K562 (cell line): ENCODE data around the gene ATP5MC3.

Experiments used
- ASH1L ChIP-seq: fragments of 450-650 bp; IDR thresholded peaks from 2 replicates; pipeline ENCODE4 v1.6.1; 2018; ENCODE audit warnings: borderline replicate concordance, mild to moderate bottlenecking, low read depth; ENCODE audit not compliant: partially characterized antibody
- EZH2 ChIP-seq: IDR thresholded peaks from 2 replicates; pipeline ENCODE4 v1.6.1; 2012; ENCODE audit warnings: low read depth, mild to moderate bottlenecking, inconsistent platforms, low read length, borderline replicate concordance
- FOXK1 ChIP-seq: sonication (generic); formaldehyde crosslinking; IDR thresholded peaks from 2 replicates; pipeline ENCODE4 v1.8.0; 2022; ENCODE audit warnings: missing genetic modification reagents, mild to moderate bottlenecking, borderline replicate concordance
- JUND ChIP-seq, 2 experiments: IDR thresholded peaks; 2 replicates in 1 of 2; 3 replicates in 1 of 2; pipeline ENCODE4 v1.6.1; 2011; ENCODE audit warnings: borderline replicate concordance in 2 of 2, low read depth in 2 of 2, low read length in 2 of 2, improper control_type of control experiment in 1 of 2, missing biosample characterization in 1 of 2, missing genetic modification characterization in 1 of 2, missing genetic modification reagents in 1 of 2
- KLF16 ChIP-seq: IDR thresholded peaks from 2 replicates; pipeline ENCODE4 v1.6.1; 2016; ENCODE audit warnings: antibody characterized with exemption
- POLR2A ChIP-seq: fragments of 450-650 bp; conservative IDR thresholded peaks from 2 replicates; pipeline ENCODE4 v1.6.1; 2016
- ZFX ChIP-seq: sonication (generic); formaldehyde crosslinking; IDR thresholded peaks from 2 replicates; pipeline ENCODE4 v1.8.0; 2022; ENCODE audit warnings: mild to moderate bottlenecking, missing genetic modification reagents, moderate library complexity
- ZSCAN29 ChIP-seq: fragments of 450-650 bp; IDR thresholded peaks from 2 replicates; pipeline ENCODE4 v1.6.1; 2017
- TF ChIP-seq, protein P1 (sequence below): sonication (generic); formaldehyde crosslinking; IDR thresholded peaks from 2 replicates; pipeline ENCODE4 v1.8.1; 2022; ENCODE audit warnings: missing genetic modification reagents

GRCh38 chr2:175176624-175177023 lies 4.9 kb downstream of the ATP5MC3 start:
- TF ChIP-seq EZH2 (no peak), JUND (IDR thresholded peaks at IDR 0.05; ENCODE audit: borderline replicate concordance, low read depth, low read length) (no peak), JUND (tag; IDR thresholded peaks at IDR 0.05; ENCODE audit: borderline replicate concordance, low read depth, low read length) (no peak), POLR2A (peak; percentile 64; the same call in 1 of the 2 replicates), ZSCAN29 (no peak), FOXK1 (CRISPR knock-in tag) (no peak), ZFX (CRISPR knock-in tag) (no peak), KLF16 (no peak), ASH1L (no peak)
- TF ChIP-seq, protein P1, sequence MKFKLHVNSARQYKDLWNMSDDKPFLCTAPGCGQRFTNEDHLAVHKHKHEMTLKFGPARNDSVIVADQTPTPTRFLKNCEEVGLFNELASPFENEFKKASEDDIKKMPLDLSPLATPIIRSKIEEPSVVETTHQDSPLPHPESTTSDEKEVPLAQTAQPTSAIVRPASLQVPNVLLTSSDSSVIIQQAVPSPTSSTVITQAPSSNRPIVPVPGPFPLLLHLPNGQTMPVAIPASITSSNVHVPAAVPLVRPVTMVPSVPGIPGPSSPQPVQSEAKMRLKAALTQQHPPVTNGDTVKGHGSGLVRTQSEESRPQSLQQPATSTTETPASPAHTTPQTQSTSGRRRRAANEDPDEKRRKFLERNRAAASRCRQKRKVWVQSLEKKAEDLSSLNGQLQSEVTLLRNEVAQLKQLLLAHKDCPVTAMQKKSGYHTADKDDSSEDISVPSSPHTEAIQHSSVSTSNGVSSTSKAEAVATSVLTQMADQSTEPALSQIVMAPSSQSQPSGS: no peak
